WTC11 (cell line): ENCODE measurements around the gene CLEC1A. TPM values are rescaled to one million over a fixed set of nuclear protein-coding genes. Genes with fewer than 3 reads are reported as not detected.

Source experiments
- ATAC-seq: fragments of 200-7000 bp; cut with Tn5 transposase; 2 replicates; pipeline ENCODE4 v1.10.0; 2021; ENCODE audit warnings: mild to moderate bottlenecking, moderate library complexity
- CTCF ChIA-PET: fragments of 300-600 bp; sonication (Branson Sonifier 250); formaldehyde crosslinking; loops from one replicate; lab custom pipeline; 2021; ENCODE audit warnings: antibody characterized with exemption; lab: Charles Lee
- POLR2A ChIA-PET: fragments of 350-600 bp; sonication (Branson Sonifier 250); formaldehyde crosslinking; loops from one replicate; lab custom pipeline; 2021; ENCODE audit warnings: antibody characterized with exemption; lab: Charles Lee
- DNase-seq: peaks from one replicate; pipeline ENCODE4 v3.0.0; 2021; ENCODE audit warnings: low spot score
- H3K27ac Mint-ChIP-seq: 2 replicates; pipeline ENCODE4 v1.8.0; 2021; ENCODE audit warnings: mixed read lengths
- H3K27me3 Mint-ChIP-seq: 2 replicates; pipeline ENCODE4 v1.8.0; 2021; ENCODE audit warnings: low read depth, mild to moderate bottlenecking, moderate library complexity, mixed read lengths
- H3K36me3 Mint-ChIP-seq: 2 replicates; pipeline ENCODE4 v1.8.0; 2021; ENCODE audit warnings: mixed read lengths
- H3K4me1 Mint-ChIP-seq: 2 replicates; pipeline ENCODE4 v1.8.0; 2022; ENCODE audit warnings: mixed read lengths
- H3K4me3 Mint-ChIP-seq: 2 replicates; pipeline ENCODE4 v1.8.0; 2021; ENCODE audit warnings: mild to moderate bottlenecking, moderate library complexity, mixed read lengths
- H3K9me3 Mint-ChIP-seq: 2 replicates; pipeline ENCODE4 v1.8.0; 2021; ENCODE audit warnings: mixed read lengths
- ATF1 ChIP-seq: sonication (generic); formaldehyde crosslinking; IDR thresholded peaks from 2 replicates; pipeline ENCODE4 v1.8.1; 2023; ENCODE audit warnings: mild to moderate bottlenecking, moderate library complexity, missing genetic modification reagents
- FOXK1 ChIP-seq: sonication (generic); formaldehyde crosslinking; IDR thresholded peaks from 2 replicates; pipeline ENCODE4 v1.8.0; 2022; ENCODE audit warnings: mild to moderate bottlenecking, moderate library complexity, missing genetic modification reagents
- HMGA2 ChIP-seq: fragments of 250-450 bp; sonication (Bioruptor Pico); IDR thresholded peaks from 2 replicates; pipeline ENCODE4 v1.4.0; 2021; ENCODE audit warnings: mild to moderate bottlenecking, moderate library complexity
- KAT7 ChIP-seq: sonication (generic); formaldehyde crosslinking; IDR thresholded peaks from 2 replicates; pipeline ENCODE4 v1.8.1; 2023; ENCODE audit warnings: missing genetic modification reagents, mild to moderate bottlenecking, borderline replicate concordance
- NFE2L1 ChIP-seq: sonication (generic); formaldehyde crosslinking; IDR thresholded peaks from 2 replicates; pipeline ENCODE4 v1.8.1; 2023; ENCODE audit warnings: missing genetic modification reagents
- TEAD1 ChIP-seq: sonication (generic); formaldehyde crosslinking; IDR thresholded peaks from 2 replicates; pipeline ENCODE4 v1.8.0; 2022; ENCODE audit warnings: mild to moderate bottlenecking, missing genetic modification reagents
- TP53 ChIP-seq: sonication (generic); formaldehyde crosslinking; IDR thresholded peaks from 2 replicates; pipeline ENCODE4 v1.8.1; 2023; ENCODE audit warnings: mild to moderate bottlenecking, missing genetic modification reagents
- ZBTB21 ChIP-seq: sonication (generic); formaldehyde crosslinking; IDR thresholded peaks from 2 replicates; pipeline ENCODE4 v1.8.1; 2023; ENCODE audit warnings: mild to moderate bottlenecking, missing genetic modification reagents, borderline replicate concordance
- total RNA-seq: library from RNA; stranded (reverse); gene quantifications from 3 replicates; pipeline ENCODE4 v1.2.3, GENCODE V29; 2021
- TF ChIP-seq, protein P1 (sequence below): sonication (generic); formaldehyde crosslinking; IDR thresholded peaks from 2 replicates; pipeline ENCODE4 v1.8.1; 2022; ENCODE audit warnings: low read depth, missing genetic modification reagents, borderline replicate concordance
- TF ChIP-seq, protein P2 (sequence below): sonication (generic); formaldehyde crosslinking; IDR thresholded peaks from 2 replicates; pipeline ENCODE4 v1.8.0; 2023; ENCODE audit warnings: missing genetic modification reagents
- TF ChIP-seq, protein P3 (sequence below): sonication (generic); formaldehyde crosslinking; IDR thresholded peaks from 2 replicates; pipeline ENCODE4 v1.8.1; 2022; ENCODE audit warnings: missing genetic modification reagents, borderline replicate concordance
- TF ChIP-seq, protein P4 (sequence below): sonication (generic); formaldehyde crosslinking; conservative IDR thresholded peaks from 2 replicates; pipeline ENCODE4 v1.8.1; 2023; ENCODE audit warnings: mild to moderate bottlenecking, low read depth, missing genetic modification reagents, moderate library complexity
- TF ChIP-seq, protein P5 (sequence below): sonication (generic); formaldehyde crosslinking; IDR thresholded peaks from 2 replicates; pipeline ENCODE4 v1.8.1; 2023; ENCODE audit warnings: mild to moderate bottlenecking, missing genetic modification reagents, moderate library complexity
- TF ChIP-seq, protein P6 (sequence below): sonication (generic); formaldehyde crosslinking; conservative IDR thresholded peaks from 2 replicates; pipeline ENCODE4 v1.8.1; 2022; ENCODE audit warnings: mild to moderate bottlenecking, missing genetic modification reagents
- TF ChIP-seq, protein P7 (sequence below): sonication (generic); formaldehyde crosslinking; IDR thresholded peaks from 2 replicates; pipeline ENCODE4 v1.8.0; 2022; ENCODE audit warnings: mild to moderate bottlenecking, missing genetic modification reagents

The CLEC1A gene
- total RNA-seq, 1 experiment from 2014 or later, result not detected

DNA sequence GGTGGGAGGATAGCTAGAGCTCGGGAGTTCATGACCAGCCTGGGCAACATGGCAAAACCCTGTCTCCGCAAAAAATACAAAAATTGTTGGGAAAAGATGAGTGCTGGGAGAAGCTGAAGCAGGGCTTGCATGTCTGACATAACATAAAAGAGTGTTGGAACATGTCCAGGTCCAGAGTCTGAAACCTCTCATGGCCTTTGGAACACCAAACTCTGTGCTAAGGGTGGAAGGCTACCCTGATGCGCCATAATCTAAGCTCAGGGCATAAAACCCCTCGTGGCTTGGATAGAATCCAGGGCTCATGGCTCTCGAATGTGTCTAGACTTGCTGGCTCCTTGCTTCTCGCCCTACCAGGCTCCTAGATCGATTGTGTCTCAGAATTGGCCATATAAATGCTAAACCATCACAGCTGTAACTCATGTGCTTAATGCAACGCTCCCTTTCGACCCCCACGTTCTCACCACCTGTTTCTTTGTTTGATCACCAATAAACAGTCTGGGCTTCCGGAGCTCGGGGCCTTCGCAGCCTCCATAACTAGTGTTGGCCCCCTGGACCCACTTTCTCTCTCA lies 37.9 kb upstream of the CLEC1A start (continued):
- TF ChIP-seq, protein P1, sequence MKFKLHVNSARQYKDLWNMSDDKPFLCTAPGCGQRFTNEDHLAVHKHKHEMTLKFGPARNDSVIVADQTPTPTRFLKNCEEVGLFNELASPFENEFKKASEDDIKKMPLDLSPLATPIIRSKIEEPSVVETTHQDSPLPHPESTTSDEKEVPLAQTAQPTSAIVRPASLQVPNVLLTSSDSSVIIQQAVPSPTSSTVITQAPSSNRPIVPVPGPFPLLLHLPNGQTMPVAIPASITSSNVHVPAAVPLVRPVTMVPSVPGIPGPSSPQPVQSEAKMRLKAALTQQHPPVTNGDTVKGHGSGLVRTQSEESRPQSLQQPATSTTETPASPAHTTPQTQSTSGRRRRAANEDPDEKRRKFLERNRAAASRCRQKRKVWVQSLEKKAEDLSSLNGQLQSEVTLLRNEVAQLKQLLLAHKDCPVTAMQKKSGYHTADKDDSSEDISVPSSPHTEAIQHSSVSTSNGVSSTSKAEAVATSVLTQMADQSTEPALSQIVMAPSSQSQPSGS (CRISPR knock-in tag), result no peak
- no peak for TF ChIP-seq FOXK1 (CRISPR knock-in tag)
- no peak for TF ChIP-seq TEAD1

DNA sequence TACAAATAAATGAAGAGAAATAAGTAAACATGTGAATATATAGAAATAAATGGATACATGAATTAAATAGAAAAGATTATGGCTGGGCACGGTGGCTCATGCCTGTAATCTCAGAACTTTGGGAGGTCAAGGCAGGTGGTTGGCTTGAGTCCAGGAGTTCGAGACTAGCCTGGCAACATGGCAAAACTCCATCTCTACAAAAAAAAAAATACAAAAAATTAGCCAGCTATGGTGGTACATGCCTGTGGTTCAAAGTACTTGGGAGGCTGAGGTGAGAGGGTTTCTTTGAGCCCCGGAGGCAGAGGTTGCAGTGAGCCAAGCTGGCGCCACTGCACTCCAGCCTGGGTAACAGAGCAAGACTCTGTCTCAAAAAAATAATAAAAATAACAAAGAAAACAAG lies 36.3 kb upstream of the CLEC1A start:
- ChIA-PET POLR2A (no interaction called here), CTCF (no interaction called here)
- DNase-seq (no peak), ATAC-seq (no peak)
- H3K36me3 Mint-ChIP-seq, result no peaks in the 10 kb centered on the region
- peaks cover 49% of the 10 kb centered on the region for H3K4me1 Mint-ChIP-seq
- TF ChIP-seq, protein P2, sequence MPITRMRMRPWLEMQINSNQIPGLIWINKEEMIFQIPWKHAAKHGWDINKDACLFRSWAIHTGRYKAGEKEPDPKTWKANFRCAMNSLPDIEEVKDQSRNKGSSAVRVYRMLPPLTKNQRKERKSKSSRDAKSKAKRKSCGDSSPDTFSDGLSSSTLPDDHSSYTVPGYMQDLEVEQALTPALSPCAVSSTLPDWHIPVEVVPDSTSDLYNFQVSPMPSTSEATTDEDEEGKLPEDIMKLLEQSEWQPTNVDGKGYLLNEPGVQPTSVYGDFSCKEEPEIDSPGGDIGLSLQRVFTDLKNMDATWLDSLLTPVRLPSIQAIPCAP, result no peak
- no peak for TF ChIP-seq HMGA2 (CRISPR knock-in tag)
- no peak for TF ChIP-seq ZBTB21 (CRISPR knock-in tag)
- TF ChIP-seq ATF1 (CRISPR knock-in tag), result no peak
- TF ChIP-seq, protein P3, sequence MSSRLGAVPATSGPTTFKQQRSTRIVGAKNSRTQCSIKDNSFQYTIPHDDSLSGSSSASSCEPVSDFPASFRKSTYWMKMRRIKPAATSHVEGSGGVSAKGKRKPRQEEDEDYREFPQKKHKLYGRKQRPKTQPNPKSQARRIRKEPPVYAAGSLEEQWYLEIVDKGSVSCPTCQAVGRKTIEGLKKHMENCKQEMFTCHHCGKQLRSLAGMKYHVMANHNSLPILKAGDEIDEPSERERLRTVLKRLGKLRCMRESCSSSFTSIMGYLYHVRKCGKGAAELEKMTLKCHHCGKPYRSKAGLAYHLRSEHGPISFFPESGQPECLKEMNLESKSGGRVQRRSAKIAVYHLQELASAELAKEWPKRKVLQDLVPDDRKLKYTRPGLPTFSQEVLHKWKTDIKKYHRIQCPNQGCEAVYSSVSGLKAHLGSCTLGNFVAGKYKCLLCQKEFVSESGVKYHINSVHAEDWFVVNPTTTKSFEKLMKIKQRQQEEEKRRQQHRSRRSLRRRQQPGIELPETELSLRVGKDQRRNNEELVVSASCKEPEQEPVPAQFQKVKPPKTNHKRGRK, result no peak
- TF ChIP-seq TEAD1, result no peak
- TF ChIP-seq, protein P4, sequence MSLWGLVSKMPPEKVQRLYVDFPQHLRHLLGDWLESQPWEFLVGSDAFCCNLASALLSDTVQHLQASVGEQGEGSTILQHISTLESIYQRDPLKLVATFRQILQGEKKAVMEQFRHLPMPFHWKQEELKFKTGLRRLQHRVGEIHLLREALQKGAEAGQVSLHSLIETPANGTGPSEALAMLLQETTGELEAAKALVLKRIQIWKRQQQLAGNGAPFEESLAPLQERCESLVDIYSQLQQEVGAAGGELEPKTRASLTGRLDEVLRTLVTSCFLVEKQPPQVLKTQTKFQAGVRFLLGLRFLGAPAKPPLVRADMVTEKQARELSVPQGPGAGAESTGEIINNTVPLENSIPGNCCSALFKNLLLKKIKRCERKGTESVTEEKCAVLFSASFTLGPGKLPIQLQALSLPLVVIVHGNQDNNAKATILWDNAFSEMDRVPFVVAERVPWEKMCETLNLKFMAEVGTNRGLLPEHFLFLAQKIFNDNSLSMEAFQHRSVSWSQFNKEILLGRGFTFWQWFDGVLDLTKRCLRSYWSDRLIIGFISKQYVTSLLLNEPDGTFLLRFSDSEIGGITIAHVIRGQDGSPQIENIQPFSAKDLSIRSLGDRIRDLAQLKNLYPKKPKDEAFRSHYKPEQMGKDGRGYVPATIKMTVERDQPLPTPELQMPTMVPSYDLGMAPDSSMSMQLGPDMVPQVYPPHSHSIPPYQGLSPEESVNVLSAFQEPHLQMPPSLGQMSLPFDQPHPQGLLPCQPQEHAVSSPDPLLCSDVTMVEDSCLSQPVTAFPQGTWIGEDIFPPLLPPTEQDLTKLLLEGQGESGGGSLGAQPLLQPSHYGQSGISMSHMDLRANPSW (CRISPR knock-in tag), result no peak
- no peak for TF ChIP-seq KAT7 (CRISPR knock-in tag)
- no peak for TF ChIP-seq NFE2L1
- TF ChIP-seq TP53 (CRISPR knock-in tag), result no peak
- TF ChIP-seq, protein P5, sequence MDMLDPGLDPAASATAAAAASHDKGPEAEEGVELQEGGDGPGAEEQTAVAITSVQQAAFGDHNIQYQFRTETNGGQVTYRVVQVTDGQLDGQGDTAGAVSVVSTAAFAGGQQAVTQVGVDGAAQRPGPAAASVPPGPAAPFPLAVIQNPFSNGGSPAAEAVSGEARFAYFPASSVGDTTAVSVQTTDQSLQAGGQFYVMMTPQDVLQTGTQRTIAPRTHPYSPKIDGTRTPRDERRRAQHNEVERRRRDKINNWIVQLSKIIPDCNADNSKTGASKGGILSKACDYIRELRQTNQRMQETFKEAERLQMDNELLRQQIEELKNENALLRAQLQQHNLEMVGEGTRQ, result no peak
- no peaks in the 10 kb centered on the region for H3K27me3 Mint-ChIP-seq
- H3K9me3 Mint-ChIP-seq, result no peaks in the 10 kb centered on the region
- no peak overlapping the region for H3K4me3 Mint-ChIP-seq
- H3K27ac Mint-ChIP-seq, result no peak overlapping the region

DNA sequence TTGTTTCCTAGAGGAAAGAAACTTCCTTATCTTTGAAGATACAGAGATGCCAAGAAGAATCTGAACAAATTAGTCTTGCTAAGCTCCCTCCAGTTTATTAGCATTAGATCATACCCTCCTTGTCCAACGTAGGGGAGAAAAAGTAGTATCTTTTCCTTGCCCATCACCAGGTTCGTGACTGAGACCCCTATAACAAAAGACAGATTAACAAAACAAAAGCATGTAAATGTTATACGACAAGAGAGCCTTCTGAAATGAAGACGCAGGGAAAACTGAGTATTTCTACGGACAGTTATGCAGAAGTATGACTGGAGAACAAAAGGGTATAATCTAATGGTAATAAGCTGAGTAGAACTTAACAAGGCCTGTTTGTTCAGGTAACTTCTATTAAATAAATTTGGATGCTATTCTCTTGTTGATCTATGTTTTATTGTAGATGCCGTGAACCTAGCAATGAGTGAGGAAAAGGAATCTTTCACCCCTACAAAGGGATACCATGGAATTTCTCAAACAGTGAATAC lies 34.1 kb upstream of the CLEC1A start:
- DNase-seq (no peak), ATAC-seq (peak; percentile 25; the same call in 1 of the 2 replicates)
- H3K4me3 Mint-ChIP-seq, result peak overlapping the region; percentile 0; the same call in 1 of the 2 replicates
- no peaks in the 10 kb centered on the region for H3K36me3 Mint-ChIP-seq
- peaks cover 65% of the 10 kb centered on the region for H3K4me1 Mint-ChIP-seq
- CTCF ChIA-PET, result interaction anchor here (0.5 to 1.6 kb wide), 2 partner anchors 123 to 317 kb away, joined by 3 to 4 read pairs; no protein-coding TSS in a partner anchor
- no peaks in the 10 kb centered on the region for H3K9me3 Mint-ChIP-seq
- TF ChIP-seq, protein P6, sequence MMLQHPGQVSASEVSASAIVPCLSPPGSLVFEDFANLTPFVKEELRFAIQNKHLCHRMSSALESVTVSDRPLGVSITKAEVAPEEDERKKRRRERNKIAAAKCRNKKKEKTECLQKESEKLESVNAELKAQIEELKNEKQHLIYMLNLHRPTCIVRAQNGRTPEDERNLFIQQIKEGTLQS (CRISPR knock-in tag), result no peak
- TF ChIP-seq, protein P7, sequence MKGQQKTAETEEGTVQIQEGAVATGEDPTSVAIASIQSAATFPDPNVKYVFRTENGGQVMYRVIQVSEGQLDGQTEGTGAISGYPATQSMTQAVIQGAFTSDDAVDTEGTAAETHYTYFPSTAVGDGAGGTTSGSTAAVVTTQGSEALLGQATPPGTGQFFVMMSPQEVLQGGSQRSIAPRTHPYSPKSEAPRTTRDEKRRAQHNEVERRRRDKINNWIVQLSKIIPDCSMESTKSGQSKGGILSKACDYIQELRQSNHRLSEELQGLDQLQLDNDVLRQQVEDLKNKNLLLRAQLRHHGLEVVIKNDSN (CRISPR knock-in tag), result no peak
- H3K27me3 Mint-ChIP-seq, result no peaks in the 10 kb centered on the region
- POLR2A ChIA-PET, result no interaction called here
- peak overlapping the region; percentile 70 for H3K27ac Mint-ChIP-seq
